Measurements from ENCODE around the gene CCBE1. TPM values are rescaled to one million over a fixed set of nuclear protein-coding genes. Genes with fewer than 3 reads are reported as not detected.
"Not testable (repeated sequence)": the region's sequence is repeated elsewhere in the genome, so short reads cannot be mapped to it uniquely, and the experiment has no call there.

Gene CCBE1
- total and polyA plus RNA-seq, 2 of the 4 experiments (the other 2 are of a cell fraction) = 64.8 to 148 TPM

- H4K8ac ChIP-seq (ENCODE audit: low read depth in 2 of 2, low read length in 2 of 2); DNase-seq; H3K36me3 ChIP-seq (ENCODE audit: control insufficient read depth, insufficient read depth, low read length); H3K9ac ChIP-seq (ENCODE audit: low read depth, low read length); H3K4ac ChIP-seq (ENCODE audit: low read depth, low read length); BruUV-seq (replicated peaks); H3K9me3 ChIP-seq (ENCODE audit: control insufficient read depth, insufficient read depth, low read length); H2BK15ac ChIP-seq (ENCODE audit: low read depth, low read length); in situ Hi-C loops (cut with MboI; ENCODE audit: low sequenced_read_pairs); H3K27me3 ChIP-seq (ENCODE audit: control insufficient read depth, insufficient read depth, low read length); H2AK5ac ChIP-seq (ENCODE audit: low read depth, low read length); H2AFZ ChIP-seq (replicated peaks; ENCODE audit: low read length, poor library complexity); H3K4me3 ChIP-seq (ENCODE audit: insufficient read depth, low read depth, low read length); ATAC-seq (ENCODE audit: low read depth); H4K91ac ChIP-seq (ENCODE audit: insufficient read depth, low read depth, low read length); dilution Hi-C loops (cut with HindIII; ENCODE audit: low sequenced_read_pairs, unreplicated experiment); H3K14ac ChIP-seq (replicated peaks; ENCODE audit: low read depth, low read length); H2BK120ac ChIP-seq (ENCODE audit: low read depth, low read length); H3K56ac ChIP-seq (ENCODE audit: extremely low read depth, insufficient read depth, low read length); H3K23ac ChIP-seq (ENCODE audit: low read depth, low read length); CTCF ChIA-PET; H2BK5ac ChIP-seq (ENCODE audit: low read depth, low read length, poor library complexity, severe bottlenecking); H2AK9ac ChIP-seq (replicated peaks; ENCODE audit: low read depth, low read length, poor library complexity): not testable (repeated sequence)
- peaks cover 47% of the 10 kb centered on the region for H4K20me1 ChIP-seq (ENCODE audit: insufficient read depth, low read length)
- intact Hi-C loops (cut with micrococcal nuclease) = loop anchor here (1.0 kb wide), 1 partner anchor 307 kb away; no protein-coding TSS in a partner anchor
- H3K4me2 ChIP-seq (ENCODE audit: low read depth, low read length) = peak overlapping the region; percentile 24
- POLR2A ChIA-PET (ENCODE audit: unreplicated experiment) = interaction anchor here (0.9 kb wide), 1 partner anchor 12 kb away, joined by 4 read pairs; no protein-coding TSS in a partner anchor
- peaks cover 25 to 28% of the 10 kb centered on the region in 2 experiments for H3K79me1 ChIP-seq (ENCODE audit: low read depth in 1 of 2, low read length in 2 of 2)
- H3K4me1 ChIP-seq (ENCODE audit: control insufficient read depth, insufficient read depth, low read length) = peaks cover 18% of the 10 kb centered on the region
- peaks cover 15% of the 10 kb centered on the region for H3K9me1 ChIP-seq (ENCODE audit: insufficient read depth, low read length)
- H3K18ac ChIP-seq (ENCODE audit: low read depth, low read length) = peak overlapping the region; percentile 53; the same call in 1 of the 2 replicates
- peak overlapping the region; percentile 32; the same call in 1 of the 2 replicates for H2BK20ac ChIP-seq (ENCODE audit: low read depth, low read length)
- H4K5ac ChIP-seq (ENCODE audit: low read depth, low read length) = peak overlapping the region; percentile 67; the same call in 1 of the 2 replicates
- H3K27ac ChIP-seq (ENCODE audit: insufficient read depth, low read length) = peak overlapping the region; percentile 19; the same call in 1 of the 2 replicates
- 95% methylated on average over 4 of the region's 6 CpGs; no CpG with 5 or more reads in 1 of the 2 experiments for WGBS, 2 experiments (ENCODE audit: extremely low coverage in 2 of 2, insufficient read length in 1 of 2)
These were observed 181.3 kb downstream of the CCBE1 start for GRCh38 chr18:59515956-59516355.

Data from IMR-90 (cell line).